Measurements from ENCODE around the gene FXYD1.
"Not testable (repeated sequence)": the region's sequence is repeated elsewhere in the genome, so short reads cannot be mapped to it uniquely, and the experiment has no call there.

The FXYD1 gene

GRCh38 chr19:35125749-35126623 is 12.6 kb upstream of the FXYD1 start:
- DNase-seq (ENCODE audit: extremely low spot score), result no peak
- CTCF ChIA-PET, result interaction anchor here (0.6 to 1.3 kb wide), 3 partner anchors 10 to 81 kb away, joined by 3 to 4 read pairs (median 3); no protein-coding TSS in a partner anchor
- TF ChIP-seq SP1 (IDR thresholded peaks at IDR 0.05) (no peak), HDGF (IDR thresholded peaks at IDR 0.05; ENCODE audit: borderline replicate concordance) (no peak), FOXM1 (IDR thresholded peaks at IDR 0.05; ENCODE audit: borderline replicate concordance) (no peak), NFRKB (IDR thresholded peaks at IDR 0.05) (no peak), L3MBTL2 (conservative IDR thresholded peaks at IDR 0.05) (no peak), ELF4 (IDR thresholded peaks at IDR 0.05) (no peak), SUZ12 (IDR thresholded peaks at IDR 0.05) (no peak), TARDBP (IDR thresholded peaks at IDR 0.05) (no peak), PKNOX1 (IDR thresholded peaks at IDR 0.05) (no peak), ZNF384 (IDR thresholded peaks at IDR 0.05) (no peak), FOXA1 (IDR thresholded peaks at IDR 0.05) (no peak), ARNT (IDR thresholded peaks at IDR 0.05) (no peak), CTBP1 (IDR thresholded peaks at IDR 0.05; ENCODE audit: borderline replicate concordance) (no peak), LEF1 (IDR thresholded peaks at IDR 0.05; ENCODE audit: borderline replicate concordance) (no peak), BHLHE40 (IDR thresholded peaks at IDR 0.05; ENCODE audit: borderline replicate concordance) (no peak), FOXK2 (IDR thresholded peaks at IDR 0.05) (no peak)
- POLR2A ChIA-PET, result no interaction called here

DNA sequence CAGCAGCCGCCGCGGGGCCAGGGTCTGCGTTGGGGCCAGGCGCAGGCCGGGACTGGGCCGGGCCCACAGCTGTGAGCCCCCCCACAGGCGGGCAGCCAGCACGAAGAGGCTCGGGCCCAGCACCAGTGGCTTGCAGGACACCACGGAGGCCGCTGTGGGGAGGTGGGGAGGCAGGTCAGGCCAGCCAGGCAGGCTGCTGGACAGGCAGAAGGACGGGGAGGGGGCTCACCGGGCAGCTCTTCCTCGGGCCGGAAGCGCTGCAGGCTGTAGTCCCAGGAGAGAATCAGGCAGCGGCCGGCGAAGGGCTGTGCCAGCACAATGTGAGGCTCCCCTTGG is 12.0 kb upstream of the FXYD1 start:
- ChIA-PET POLR2A (no interaction called here), CTCF (interaction anchor here (0.6 to 1.3 kb wide), 2 partner anchors 9 to 82 kb away, joined by 3 to 4 read pairs; no protein-coding TSS in a partner anchor)
- no peak for DNase-seq (ENCODE audit: extremely low spot score)
- no peak for TF ChIP-seq CTBP1 (IDR thresholded peaks at IDR 0.05; ENCODE audit: borderline replicate concordance)
- TF ChIP-seq PKNOX1 (IDR thresholded peaks at IDR 0.05), result no peak
- no peak for TF ChIP-seq SP1 (IDR thresholded peaks at IDR 0.05)
- no peak for TF ChIP-seq ARNT (IDR thresholded peaks at IDR 0.05)
- TF ChIP-seq FOXA1 (IDR thresholded peaks at IDR 0.05), result no peak

GRCh38 chr19:35127871-35128270 is 10.8 kb upstream of the FXYD1 start:
- CTCF ChIA-PET, result interaction anchor here (0.7 kb wide), 1 partner anchor 13 kb away, joined by 3 read pairs; no protein-coding TSS in a partner anchor
- POLR2A ChIA-PET, result interaction anchor here (1.0 kb wide), 1 partner anchor 14 kb away, joined by 4 read pairs; no protein-coding TSS in a partner anchor
- no peak for TF ChIP-seq PKNOX1 (IDR thresholded peaks at IDR 0.05)
- TF ChIP-seq SP1 (IDR thresholded peaks at IDR 0.05), result no peak
- TF ChIP-seq ZNF384 (IDR thresholded peaks at IDR 0.05), result no peak
- no peak for TF ChIP-seq FOXK2 (IDR thresholded peaks at IDR 0.05)
- TF ChIP-seq ELF4 (IDR thresholded peaks at IDR 0.05), result no peak
- no peak for TF ChIP-seq HDGF (IDR thresholded peaks at IDR 0.05; ENCODE audit: borderline replicate concordance)
- DNase-seq (ENCODE audit: extremely low spot score), result no peak

GRCh38 chr19:35128398-35129057 is 10.1 kb upstream of the FXYD1 start:
- CTCF ChIA-PET, result no interaction called here
- POLR2A ChIA-PET, result interaction anchor here (1.0 kb wide), 1 partner anchor 13 kb away, joined by 4 read pairs; no protein-coding TSS in a partner anchor
- no peak for TF ChIP-seq FOXA1 (IDR thresholded peaks at IDR 0.05)
- no peak for TF ChIP-seq ZNF384 (IDR thresholded peaks at IDR 0.05)
- TF ChIP-seq ARNT (IDR thresholded peaks at IDR 0.05), result no peak
- TF ChIP-seq FOXK2 (IDR thresholded peaks at IDR 0.05), result no peak
- no peak for TF ChIP-seq HDGF (IDR thresholded peaks at IDR 0.05; ENCODE audit: borderline replicate concordance)
- TF ChIP-seq FOXM1 (IDR thresholded peaks at IDR 0.05; ENCODE audit: borderline replicate concordance), result no peak
- no peak for TF ChIP-seq L3MBTL2 (conservative IDR thresholded peaks at IDR 0.05)
- TF ChIP-seq CTBP1 (IDR thresholded peaks at IDR 0.05; ENCODE audit: borderline replicate concordance), result no peak
- no peak for TF ChIP-seq SUZ12 (IDR thresholded peaks at IDR 0.05)
- DNase-seq (ENCODE audit: extremely low spot score), result no peak

DNA sequence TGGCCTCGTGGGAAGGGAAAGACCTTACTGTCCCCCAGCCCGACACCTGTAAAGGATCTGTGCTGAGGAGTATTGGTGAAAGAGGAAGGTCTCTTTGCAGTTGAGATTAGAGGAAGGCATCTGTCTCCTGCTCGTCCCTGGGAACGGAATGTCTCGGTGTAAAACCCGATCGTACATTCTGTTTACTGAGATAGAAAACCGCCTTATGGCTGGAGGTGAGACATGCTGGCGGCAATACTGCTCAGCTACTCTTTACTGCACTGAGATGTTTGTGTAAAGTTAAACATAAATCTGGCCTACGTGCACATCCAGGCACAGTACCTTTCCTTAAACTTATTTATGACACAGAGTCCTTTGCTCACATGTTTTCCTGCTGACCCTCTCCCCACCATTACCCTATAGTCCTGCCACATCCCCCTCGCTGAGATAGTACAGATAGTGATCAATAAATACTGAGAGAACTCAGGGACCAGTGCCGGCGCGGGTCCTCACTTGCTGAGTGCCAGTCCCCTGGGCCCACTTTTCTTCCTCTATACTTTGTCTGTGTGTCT is 8.8 kb upstream of the FXYD1 start:
- POLR2A ChIA-PET; DNase-seq (ENCODE audit: extremely low spot score); CTCF ChIA-PET: not testable (repeated sequence)
